Measurements from ENCODE around the gene OGFR. TPM values are rescaled to one million over a fixed set of nuclear protein-coding genes. Genes with fewer than 3 reads are reported as not detected.

Gene OGFR
- total RNA-seq, 1 experiment from 2014 or later = 78.9 TPM

- Histone ChIP-seq H3K79me2 (ENCODE audit: low read length) (peaks cover 31% of the 10 kb centered on the region), H3K27me3 (ENCODE audit: low read length) (no peaks in the 10 kb centered on the region), H3K4me1 (ENCODE audit: insufficient read depth, low read length) (peaks cover 16% of the 10 kb centered on the region), H3K4me3 (ENCODE audit: low read length) (no peak overlapping the region), H3K9me3 (ENCODE audit: low read length) (no peaks in the 10 kb centered on the region), H4K20me1 (ENCODE audit: low read length) (peaks cover 14% of the 10 kb centered on the region), H3K36me3 (ENCODE audit: low read depth, low read length) (peaks cover 23% of the 10 kb centered on the region), H3K9ac (ENCODE audit: low read length) (no peak overlapping the region), H2AFZ (ENCODE audit: low read length) (no peak overlapping the region), H3F3A (ENCODE audit: low read length, unreplicated experiment) (no peaks in the 10 kb centered on the region), H3K9me2 (replicated peaks; ENCODE audit: low read length) (no peaks in the 10 kb centered on the region), H3K4me2 (ENCODE audit: low read length) (no peak overlapping the region), H3K27ac (ENCODE audit: low read length) (no peak overlapping the region)
- no TSS peak for BruUV-seq (replicated peaks)
- ChIA-PET POLR2A (ENCODE audit: unreplicated experiment) (interaction anchor here (0.7 kb wide), 1 partner anchor 18 kb away, joined by 18 read pairs; no protein-coding TSS in a partner anchor), CTCF (no interaction called here)
- intact Hi-C loops (cut with micrococcal nuclease) = no loop called here
- ATAC-seq = no peak
- DNase-seq = no peak
- TF ChIP-seq EZH2phosphoT487 (IDR thresholded peaks at IDR 0.05; ENCODE audit: borderline replicate concordance, low read length) (no peak), CTCF (conservative IDR thresholded peaks at IDR 0.05; ENCODE audit: low read depth, low read length) (no peak), EZH2 (IDR thresholded peaks at IDR 0.05; ENCODE audit: low read length, unreplicated experiment) (no peak)
Measured at GRCh38 chr20:62809530-62810428, 5.1 kb downstream of the OGFR start.

DNA sequence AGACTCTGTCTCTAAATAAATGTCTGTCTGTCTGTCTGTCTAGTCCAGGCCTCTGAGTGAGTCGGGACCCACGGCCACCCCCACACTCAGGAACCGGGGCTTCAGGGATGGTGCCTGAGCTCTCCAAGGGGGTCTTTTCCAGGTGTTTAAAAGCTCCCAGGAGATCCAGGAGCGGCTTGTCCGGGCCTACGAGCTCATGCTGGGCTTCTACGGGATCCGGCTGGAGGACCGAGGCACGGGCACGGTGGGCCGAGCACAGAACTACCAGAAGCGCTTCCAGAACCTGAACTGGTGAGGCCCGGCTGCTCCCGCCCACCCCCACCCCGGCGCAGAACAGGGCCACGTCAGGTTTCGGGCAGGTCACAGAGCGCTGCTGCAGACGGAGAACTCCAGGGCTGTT, 6.7 kb downstream of the OGFR start:
- BruUV-seq (replicated peaks) = no TSS peak
- H3K79me2 ChIP-seq (ENCODE audit: low read length) = peaks cover 16% of the 10 kb centered on the region
- no peak overlapping the region for H2AFZ ChIP-seq (ENCODE audit: low read length)
- TF ChIP-seq CTCF (conservative IDR thresholded peaks at IDR 0.05; ENCODE audit: low read depth, low read length) (no peak), EZH2phosphoT487 (IDR thresholded peaks at IDR 0.05; ENCODE audit: borderline replicate concordance, low read length) (no peak), EZH2 (IDR thresholded peaks at IDR 0.05; ENCODE audit: low read length, unreplicated experiment) (no peak)
- no peaks in the 10 kb centered on the region for H3K9me3 ChIP-seq (ENCODE audit: low read length)
- ChIA-PET POLR2A (ENCODE audit: unreplicated experiment) (no interaction called here), CTCF (no interaction called here)
- DNase-seq = no peak
- no peak overlapping the region for H3K27ac ChIP-seq (ENCODE audit: low read length)
- H3K9ac ChIP-seq (ENCODE audit: low read length) = no peak overlapping the region
- H3K4me1 ChIP-seq (ENCODE audit: insufficient read depth, low read length) = peaks cover 25% of the 10 kb centered on the region
- no peaks in the 10 kb centered on the region for H3F3A ChIP-seq (ENCODE audit: low read length, unreplicated experiment)
- no peak for ATAC-seq
- peaks cover 7% of the 10 kb centered on the region for H4K20me1 ChIP-seq (ENCODE audit: low read length)
- peaks cover 23% of the 10 kb centered on the region for H3K36me3 ChIP-seq (ENCODE audit: low read depth, low read length)
- H3K4me3 ChIP-seq (ENCODE audit: low read length) = no peak overlapping the region
- H3K9me2 ChIP-seq (replicated peaks; ENCODE audit: low read length) = no peaks in the 10 kb centered on the region
- no peak overlapping the region for H3K4me2 ChIP-seq (ENCODE audit: low read length)
- intact Hi-C loops (cut with micrococcal nuclease) = no loop called here
- H3K27me3 ChIP-seq (ENCODE audit: low read length) = peaks cover 8% of the 10 kb centered on the region

DNA sequence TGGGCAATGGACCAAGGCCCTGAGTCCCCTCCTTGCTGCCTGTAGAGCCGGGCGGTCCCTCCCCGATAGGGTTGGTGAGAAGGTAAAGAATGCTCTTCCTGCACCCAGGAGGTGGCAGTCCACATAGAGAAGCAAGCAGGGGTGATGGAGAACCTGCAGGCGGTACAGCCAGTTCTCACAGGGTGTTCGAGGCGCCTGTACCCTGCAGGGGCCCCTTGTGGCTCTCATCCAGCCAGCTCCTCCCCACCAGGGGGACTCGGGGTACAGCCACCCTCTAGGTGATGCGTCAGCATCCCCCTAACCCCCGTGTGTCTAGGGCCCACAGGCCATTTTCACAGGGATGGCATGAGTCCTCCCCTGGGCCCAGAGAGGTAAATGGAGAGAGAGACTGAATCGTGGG, 7.1 kb downstream of the OGFR start:
- Histone ChIP-seq H3F3A (ENCODE audit: low read length, unreplicated experiment) (no peaks in the 10 kb centered on the region), H3K4me3 (ENCODE audit: low read length) (no peak overlapping the region), H3K9me2 (replicated peaks; ENCODE audit: low read length) (no peaks in the 10 kb centered on the region), H3K36me3 (ENCODE audit: low read depth, low read length) (peaks cover 23% of the 10 kb centered on the region), H3K27me3 (ENCODE audit: low read length) (peaks cover 12% of the 10 kb centered on the region), H3K4me2 (ENCODE audit: low read length) (no peak overlapping the region), H3K79me2 (ENCODE audit: low read length) (peaks cover 12% of the 10 kb centered on the region), H2AFZ (ENCODE audit: low read length) (no peak overlapping the region), H3K4me1 (ENCODE audit: insufficient read depth, low read length) (peaks cover 23% of the 10 kb centered on the region), H3K9ac (ENCODE audit: low read length) (no peak overlapping the region), H4K20me1 (ENCODE audit: low read length) (peaks cover 5% of the 10 kb centered on the region), H3K27ac (ENCODE audit: low read length) (no peak overlapping the region), H3K9me3 (ENCODE audit: low read length) (no peaks in the 10 kb centered on the region)
- no TSS peak for BruUV-seq (replicated peaks)
- DNase-seq = no peak
- ChIA-PET CTCF (no interaction called here), POLR2A (ENCODE audit: unreplicated experiment) (no interaction called here)
- TF ChIP-seq CTCF (conservative IDR thresholded peaks at IDR 0.05; ENCODE audit: low read depth, low read length) (no peak), EZH2 (IDR thresholded peaks at IDR 0.05; ENCODE audit: low read length, unreplicated experiment) (no peak), EZH2phosphoT487 (IDR thresholded peaks at IDR 0.05; ENCODE audit: borderline replicate concordance, low read length) (no peak)
- intact Hi-C loops (cut with micrococcal nuclease) = no loop called here
- ATAC-seq = no peak

All from PC-3 (cell line).